Rectal smooth muscle tissue (tissue), 1 donor: ENCODE data around the gene ARHGAP22.
"Not testable (repeated sequence)": the region's sequence is repeated elsewhere in the genome, so short reads cannot be mapped to it uniquely, and the experiment has no call there.

Experiments
- H3K27ac ChIP-seq: one replicate; pipeline ENCODE4 v1.7.0; 2013; ENCODE audit warnings: low read depth, low read length, inconsistent platforms
- H3K27me3 ChIP-seq: one replicate; pipeline ENCODE4 v1.7.0; 2013; ENCODE audit warnings: low read length; ENCODE audit not compliant: control insufficient read depth, insufficient read depth
- H3K36me3 ChIP-seq: one replicate; pipeline ENCODE4 v1.7.0; 2013; ENCODE audit warnings: low read length; ENCODE audit not compliant: control insufficient read depth, insufficient read depth
- H3K4me1 ChIP-seq: one replicate; pipeline ENCODE4 v1.7.0; 2013; ENCODE audit warnings: low read length; ENCODE audit not compliant: control insufficient read depth, insufficient read depth
- H3K4me3 ChIP-seq: one replicate; pipeline ENCODE4 v1.7.0; 2013; ENCODE audit warnings: low read length
- H3K9ac ChIP-seq: one replicate; pipeline ENCODE4 v1.7.0; 2013; ENCODE audit warnings: low read length

Gene ARHGAP22

GRCh38 chr10:48430402-48430993 lies 174.4 kb downstream of the ARHGAP22 start:
- H3K27ac ChIP-seq, result no peak overlapping the region
- H3K27me3 ChIP-seq, result no peaks in the 10 kb centered on the region
- H3K4me3 ChIP-seq, result no peak overlapping the region
- H3K4me1 ChIP-seq, result no peaks in the 10 kb centered on the region
- no peak overlapping the region for H3K9ac ChIP-seq
- H3K36me3 ChIP-seq, result peaks cover 4% of the 10 kb centered on the region

GRCh38 chr10:48429309-48429708 lies 175.6 kb downstream of the ARHGAP22 start:
- no peak overlapping the region for H3K27ac ChIP-seq
- H3K4me3 ChIP-seq, result no peak overlapping the region
- H3K4me1 ChIP-seq, result no peaks in the 10 kb centered on the region
- H3K36me3 ChIP-seq, result peaks cover 4% of the 10 kb centered on the region
- no peak overlapping the region for H3K9ac ChIP-seq
- no peaks in the 10 kb centered on the region for H3K27me3 ChIP-seq

- Histone ChIP-seq H3K4me3 (no peak overlapping the region), H3K27me3 (no peaks in the 10 kb centered on the region), H3K27ac (no peak overlapping the region), H3K36me3 (peaks cover 4% of the 10 kb centered on the region), H3K4me1 (no peaks in the 10 kb centered on the region), H3K9ac (no peak overlapping the region)
Observed at GRCh38 chr10:48428896-48429295, 176.0 kb downstream of the ARHGAP22 start.

- no peak overlapping the region for H3K27ac ChIP-seq
- H3K9ac ChIP-seq, result no peak overlapping the region
- no peaks in the 10 kb centered on the region for H3K36me3 ChIP-seq
- no peak overlapping the region for H3K4me3 ChIP-seq
- no peaks in the 10 kb centered on the region for H3K27me3 ChIP-seq
- H3K4me1 ChIP-seq, result no peaks in the 10 kb centered on the region
Observed at GRCh38 chr10:48423884-48424283, 181.0 kb downstream of the ARHGAP22 start.

- not testable (repeated sequence) for H3K36me3 ChIP-seq, H3K27ac ChIP-seq, H3K27me3 ChIP-seq, H3K9ac ChIP-seq, H3K4me1 ChIP-seq, H3K4me3 ChIP-seq
Observed at GRCh38 chr10:48421862-48422261, 183.0 kb downstream of the ARHGAP22 start.

GRCh38 chr10:48419714-48420113 lies 185.2 kb downstream of the ARHGAP22 start:
- Histone ChIP-seq H3K9ac (no peak overlapping the region), H3K27ac (no peak overlapping the region), H3K27me3 (no peaks in the 10 kb centered on the region), H3K4me1 (no peaks in the 10 kb centered on the region), H3K36me3 (no peaks in the 10 kb centered on the region), H3K4me3 (no peak overlapping the region)

GRCh38 chr10:48418189-48418788 lies 186.6 kb downstream of the ARHGAP22 start:
- Histone ChIP-seq H3K4me1 (no peaks in the 10 kb centered on the region), H3K9ac (no peak overlapping the region), H3K27me3 (no peaks in the 10 kb centered on the region), H3K4me3 (no peak overlapping the region), H3K36me3 (no peaks in the 10 kb centered on the region), H3K27ac (no peak overlapping the region)

GRCh38 chr10:48417374-48417773 lies 187.5 kb downstream of the ARHGAP22 start:
- no peaks in the 10 kb centered on the region for H3K36me3 ChIP-seq
- no peak overlapping the region for H3K9ac ChIP-seq
- no peak overlapping the region for H3K27ac ChIP-seq
- no peak overlapping the region for H3K4me3 ChIP-seq
- H3K4me1 ChIP-seq, result no peaks in the 10 kb centered on the region
- H3K27me3 ChIP-seq, result no peaks in the 10 kb centered on the region

GRCh38 chr10:48416584-48417232 lies 188.2 kb downstream of the ARHGAP22 start:
- no peaks in the 10 kb centered on the region for H3K27me3 ChIP-seq
- H3K9ac ChIP-seq, result no peak overlapping the region
- no peaks in the 10 kb centered on the region for H3K4me1 ChIP-seq
- no peaks in the 10 kb centered on the region for H3K36me3 ChIP-seq
- H3K27ac ChIP-seq, result no peak overlapping the region
- H3K4me3 ChIP-seq, result no peak overlapping the region

GRCh38 chr10:48414778-48415177 lies 190.1 kb downstream of the ARHGAP22 start:
- H3K9ac ChIP-seq, result no peak overlapping the region
- H3K36me3 ChIP-seq, result peaks cover 6% of the 10 kb centered on the region
- H3K4me3 ChIP-seq, result no peak overlapping the region
- H3K27me3 ChIP-seq, result no peaks in the 10 kb centered on the region
- H3K4me1 ChIP-seq, result no peaks in the 10 kb centered on the region
- no peak overlapping the region for H3K27ac ChIP-seq

- no peak overlapping the region for H3K27ac ChIP-seq
- H3K4me1 ChIP-seq, result no peaks in the 10 kb centered on the region
- no peak overlapping the region for H3K9ac ChIP-seq
- H3K27me3 ChIP-seq, result no peaks in the 10 kb centered on the region
- peaks cover 6% of the 10 kb centered on the region for H3K36me3 ChIP-seq
- H3K4me3 ChIP-seq, result no peak overlapping the region
Observed at GRCh38 chr10:48414160-48414559, 190.7 kb downstream of the ARHGAP22 start.

- H3K4me3 ChIP-seq, result no peak overlapping the region
- no peaks in the 10 kb centered on the region for H3K4me1 ChIP-seq
- peaks cover 6% of the 10 kb centered on the region for H3K36me3 ChIP-seq
- no peak overlapping the region for H3K27ac ChIP-seq
- H3K27me3 ChIP-seq, result no peaks in the 10 kb centered on the region
- no peak overlapping the region for H3K9ac ChIP-seq
Observed at GRCh38 chr10:48412933-48413332, 191.9 kb downstream of the ARHGAP22 start.

- Histone ChIP-seq H3K27ac (no peak overlapping the region), H3K27me3 (no peaks in the 10 kb centered on the region), H3K9ac (no peak overlapping the region), H3K4me1 (no peaks in the 10 kb centered on the region), H3K36me3 (peaks cover 6% of the 10 kb centered on the region), H3K4me3 (no peak overlapping the region)
Observed at GRCh38 chr10:48412081-48412480, 192.8 kb downstream of the ARHGAP22 start.
